ENCODE data around the gene HEYL. TPM values are rescaled to one million over a fixed set of nuclear protein-coding genes. Genes with fewer than 3 reads are reported as not detected.

HEYL gene
- total RNA-seq, 2 donors from 2014 or later: 45.6 to 91.2 TPM

DNA sequence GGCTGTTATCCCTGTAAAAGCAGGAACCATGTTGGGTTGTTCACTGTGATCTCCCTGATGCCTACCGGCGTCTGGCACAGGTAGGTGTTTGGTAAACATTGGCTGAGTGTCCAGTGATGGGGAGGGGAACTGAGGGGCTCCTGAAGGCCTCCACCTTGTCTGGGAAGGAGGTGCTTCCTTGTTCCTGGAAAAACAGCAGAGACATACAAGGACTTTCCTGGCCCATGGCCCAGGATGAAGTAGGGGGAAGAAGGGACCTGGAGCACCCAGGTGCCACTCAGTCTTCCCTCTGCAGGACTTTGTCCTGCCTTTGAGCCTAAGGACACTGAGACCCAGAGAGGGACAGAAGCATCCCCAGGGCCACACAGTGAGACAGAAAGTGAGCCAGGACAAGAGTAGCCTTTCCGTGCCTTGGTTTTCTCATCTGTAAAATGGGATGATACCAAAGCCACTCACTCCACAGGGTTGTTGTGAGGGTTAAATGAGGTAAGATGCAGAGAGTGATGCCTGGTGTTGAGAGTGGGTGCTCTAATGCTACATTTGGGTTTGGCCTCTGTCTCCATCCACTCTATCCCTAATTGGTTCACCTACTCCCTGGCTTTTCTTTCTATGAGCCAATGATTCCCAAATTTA lies 6.1 kb upstream of the HEYL start:
- Histone ChIP-seq H3K4me3 (no peak overlapping the region), H3K9me3 (no peaks in the 10 kb centered on the region), H3K27ac (peak overlapping the region; percentile 76 to 81), H3K4me1 (ENCODE audit: control insufficient read depth in 1 of 2, low read depth in 2 of 2) (peaks cover 10 to 59% of the 10 kb centered on the region in 2 donors), H3K36me3 (no peaks in the 10 kb centered on the region), H3K27me3 (replicated peaks; ENCODE audit: insufficient read depth) (no peaks in the 10 kb centered on the region)
- ATAC-seq (ENCODE audit: insufficient number of reproducible peaks, low FRiP score, low read depth) (no peak), DNase-seq (ENCODE audit: low spot score) (no peak)
- TF ChIP-seq, protein P1, sequence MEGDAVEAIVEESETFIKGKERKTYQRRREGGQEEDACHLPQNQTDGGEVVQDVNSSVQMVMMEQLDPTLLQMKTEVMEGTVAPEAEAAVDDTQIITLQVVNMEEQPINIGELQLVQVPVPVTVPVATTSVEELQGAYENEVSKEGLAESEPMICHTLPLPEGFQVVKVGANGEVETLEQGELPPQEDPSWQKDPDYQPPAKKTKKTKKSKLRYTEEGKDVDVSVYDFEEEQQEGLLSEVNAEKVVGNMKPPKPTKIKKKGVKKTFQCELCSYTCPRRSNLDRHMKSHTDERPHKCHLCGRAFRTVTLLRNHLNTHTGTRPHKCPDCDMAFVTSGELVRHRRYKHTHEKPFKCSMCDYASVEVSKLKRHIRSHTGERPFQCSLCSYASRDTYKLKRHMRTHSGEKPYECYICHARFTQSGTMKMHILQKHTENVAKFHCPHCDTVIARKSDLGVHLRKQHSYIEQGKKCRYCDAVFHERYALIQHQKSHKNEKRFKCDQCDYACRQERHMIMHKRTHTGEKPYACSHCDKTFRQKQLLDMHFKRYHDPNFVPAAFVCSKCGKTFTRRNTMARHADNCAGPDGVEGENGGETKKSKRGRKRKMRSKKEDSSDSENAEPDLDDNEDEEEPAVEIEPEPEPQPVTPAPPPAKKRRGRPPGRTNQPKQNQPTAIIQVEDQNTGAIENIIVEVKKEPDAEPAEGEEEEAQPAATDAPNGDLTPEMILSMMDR (IDR thresholded peaks at IDR 0.05): no peak

DNA sequence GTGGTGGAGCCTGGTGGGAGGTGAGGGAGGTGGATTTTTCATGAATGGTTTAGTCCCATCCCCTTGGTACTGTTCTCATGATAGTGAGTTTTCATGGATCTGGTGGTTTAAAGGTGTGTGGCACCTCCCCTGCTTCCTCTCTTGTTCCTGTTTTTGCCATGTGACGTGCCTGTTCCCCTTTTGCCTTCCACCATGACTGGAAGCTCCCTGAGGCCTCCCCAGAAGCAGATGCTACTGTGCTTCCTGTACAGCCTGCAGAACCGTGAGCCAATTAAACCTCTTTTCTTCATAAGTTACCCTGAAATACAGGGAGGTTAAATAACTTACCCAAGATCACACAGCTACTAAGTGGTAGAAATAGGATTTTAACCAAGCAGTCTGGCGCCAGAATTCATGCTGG lies 4.3 kb upstream of the HEYL start:
- H3K4me3 ChIP-seq: no peak overlapping the region
- ATAC-seq (ENCODE audit: insufficient number of reproducible peaks, low FRiP score, low read depth) (no peak), DNase-seq (ENCODE audit: low spot score) (no peak)
- no peaks in the 10 kb centered on the region for H3K36me3 ChIP-seq
- H3K9me3 ChIP-seq: no peaks in the 10 kb centered on the region
- TF ChIP-seq, protein P1 (IDR thresholded peaks at IDR 0.05): no peak
- peaks cover 10 to 68% of the 10 kb centered on the region in 2 donors for H3K4me1 ChIP-seq (ENCODE audit: control insufficient read depth in 1 of 2, low read depth in 2 of 2)
- H3K27ac ChIP-seq: peak overlapping the region; percentile 80 to 89
- no peaks in the 10 kb centered on the region for H3K27me3 ChIP-seq (replicated peaks; ENCODE audit: insufficient read depth)

DNA sequence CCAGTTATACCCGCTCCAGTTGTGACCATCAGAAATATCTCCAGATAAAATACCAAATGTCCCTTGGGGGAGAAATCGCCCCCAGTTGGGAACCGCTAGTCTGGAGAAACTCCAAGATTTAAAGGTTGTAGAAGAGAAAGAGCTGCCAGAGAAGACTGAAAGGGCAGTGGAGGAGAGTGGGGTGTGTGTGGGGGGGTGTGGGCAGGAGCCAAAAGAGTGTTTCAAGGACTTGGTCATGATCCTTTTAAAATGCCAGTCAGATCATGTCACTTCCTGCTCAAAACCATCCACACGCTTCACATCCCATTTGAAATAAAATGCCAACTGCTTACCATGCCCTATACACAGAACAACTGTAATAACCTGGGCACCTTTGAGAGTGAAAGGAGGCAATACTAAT lies 3.4 kb upstream of the HEYL start:
- Histone ChIP-seq H3K36me3 (no peaks in the 10 kb centered on the region), H3K4me1 (ENCODE audit: control insufficient read depth in 1 of 2, low read depth in 2 of 2) (peaks cover 10 to 75% of the 10 kb centered on the region in 2 donors), H3K27me3 (replicated peaks; ENCODE audit: insufficient read depth) (no peaks in the 10 kb centered on the region), H3K9me3 (no peaks in the 10 kb centered on the region), H3K4me3 (no peak overlapping the region), H3K27ac (peak overlapping the region; percentile 80 to 89)
- TF ChIP-seq, protein P1 (IDR thresholded peaks at IDR 0.05): no peak
- peak; percentile 37 for ATAC-seq (ENCODE audit: insufficient number of reproducible peaks, low FRiP score, low read depth)
- no peak for DNase-seq (ENCODE audit: low spot score)

DNA sequence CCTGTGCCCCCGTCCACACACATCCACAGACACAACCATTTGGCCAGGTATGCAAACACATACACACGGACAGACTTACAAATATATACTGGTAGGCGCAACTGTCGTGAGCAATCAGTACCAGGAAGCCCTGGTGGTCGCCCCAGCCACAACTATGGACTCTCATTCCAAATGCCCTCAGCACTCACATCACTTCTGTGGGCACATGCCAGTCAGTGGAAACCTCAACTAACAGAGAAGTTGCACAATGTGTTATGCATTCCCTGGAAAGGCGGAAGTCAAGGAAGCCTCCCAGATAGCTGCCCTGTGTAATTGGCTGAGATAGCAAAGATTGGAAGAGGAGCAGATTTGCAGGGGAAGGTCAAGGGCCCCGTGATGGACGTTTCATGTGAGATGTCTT lies 1.4 kb upstream of the HEYL start:
- TF ChIP-seq, protein P1 (IDR thresholded peaks at IDR 0.05): no peak
- no peak for ATAC-seq (ENCODE audit: insufficient number of reproducible peaks, low FRiP score, low read depth)
- H3K27me3 ChIP-seq (replicated peaks; ENCODE audit: insufficient read depth): no peaks in the 10 kb centered on the region

DNA sequence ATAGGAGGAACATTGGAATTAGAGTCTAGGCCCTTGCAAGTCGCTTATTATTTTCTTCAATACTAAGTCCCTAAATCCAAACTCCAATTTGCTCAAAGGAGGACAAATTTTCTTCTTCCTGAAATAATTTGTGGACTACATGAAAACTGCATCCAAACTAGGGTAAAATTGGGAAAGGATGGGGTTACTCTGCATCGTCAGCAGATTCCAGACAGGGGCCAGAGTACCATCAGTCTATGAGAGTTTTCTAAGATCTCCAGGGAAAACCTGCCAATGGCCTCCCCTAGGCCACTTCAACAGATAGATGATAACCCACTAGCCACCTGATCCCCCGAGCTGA lies 508 bp downstream of the HEYL start:
- TF ChIP-seq, protein P1 (IDR thresholded peaks at IDR 0.05): no peak
- ATAC-seq (ENCODE audit: insufficient number of reproducible peaks, low FRiP score, low read depth) (no peak), DNase-seq (ENCODE audit: low spot score) (no peak)
- Histone ChIP-seq H3K9me3 (no peaks in the 10 kb centered on the region), H3K4me3 (peak overlapping the region; percentile 86), H3K4me1 (ENCODE audit: control insufficient read depth in 1 of 2, low read depth in 2 of 2) (peaks cover 14 to 87% of the 10 kb centered on the region in 2 donors), H3K27ac (peak overlapping the region; percentile 88 to 90), H3K27me3 (replicated peaks; ENCODE audit: insufficient read depth) (no peaks in the 10 kb centered on the region), H3K36me3 (no peaks in the 10 kb centered on the region)

More for the DNA sequence above, 1.4 kb upstream of the HEYL start:
- H3K9me3 ChIP-seq: no peaks in the 10 kb centered on the region
- DNase-seq (ENCODE audit: low spot score): no peak
- peak overlapping the region; percentile 88 to 90 for H3K27ac ChIP-seq
- H3K4me3 ChIP-seq: no peak overlapping the region
- H3K4me1 ChIP-seq (ENCODE audit: control insufficient read depth in 1 of 2, low read depth in 2 of 2): peaks cover 10 to 75% of the 10 kb centered on the region in 2 donors
- H3K36me3 ChIP-seq: no peaks in the 10 kb centered on the region

Measured in thoracic aorta (tissue), 2 donors.